Activated T-cell treated with anti-CD3 and anti-CD28 coated beads for 4 hours (primary cell): ENCODE measurements around the gene CBLL1.

Experiments used
- DNase-seq: peaks from one replicate; pipeline ENCODE4 v3.0.0-alpha.2; 2020

CBLL1 gene

DNA sequence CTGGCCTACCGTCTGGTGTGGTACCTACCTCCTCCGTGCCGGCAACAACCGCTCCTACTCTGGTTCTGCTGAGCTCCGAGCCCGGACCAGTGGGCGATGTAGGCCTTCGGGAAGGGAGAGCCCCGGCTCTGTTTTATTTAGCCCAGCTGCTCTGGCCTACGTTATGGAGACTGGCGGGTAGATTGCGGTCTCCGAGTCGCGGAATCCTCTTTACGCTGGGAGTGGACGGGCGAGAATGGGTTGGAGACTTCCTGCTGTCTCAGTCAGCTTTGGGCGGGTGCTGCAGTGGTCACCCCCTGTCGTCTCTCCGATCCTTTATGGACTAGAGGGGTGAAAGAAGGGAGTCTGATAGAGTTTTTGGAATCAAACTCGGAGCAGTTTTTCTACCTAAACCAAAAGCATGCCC, 406 bp downstream of the CBLL1 start:
- DNase-seq, result no peak

DNA sequence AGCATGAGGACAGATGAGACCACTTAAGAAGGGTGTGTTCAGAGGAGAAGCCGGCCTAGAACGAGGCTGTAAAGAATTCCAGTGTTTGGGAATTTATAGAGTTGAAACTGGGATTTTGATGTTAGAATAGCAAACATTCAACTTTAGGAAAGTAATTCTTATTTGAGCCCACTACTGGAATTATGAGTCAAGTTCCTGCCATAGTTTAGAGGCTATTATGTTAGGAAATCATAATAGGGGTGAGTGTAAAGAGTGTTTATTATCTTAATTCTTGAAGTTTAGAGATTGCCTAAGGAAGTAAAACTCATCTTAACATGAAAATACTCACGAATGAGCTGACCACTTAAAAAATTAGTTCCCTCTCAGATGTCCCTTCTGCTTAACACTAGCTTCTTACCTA, 2.1 kb downstream of the CBLL1 start:
- no peak for DNase-seq

DNA sequence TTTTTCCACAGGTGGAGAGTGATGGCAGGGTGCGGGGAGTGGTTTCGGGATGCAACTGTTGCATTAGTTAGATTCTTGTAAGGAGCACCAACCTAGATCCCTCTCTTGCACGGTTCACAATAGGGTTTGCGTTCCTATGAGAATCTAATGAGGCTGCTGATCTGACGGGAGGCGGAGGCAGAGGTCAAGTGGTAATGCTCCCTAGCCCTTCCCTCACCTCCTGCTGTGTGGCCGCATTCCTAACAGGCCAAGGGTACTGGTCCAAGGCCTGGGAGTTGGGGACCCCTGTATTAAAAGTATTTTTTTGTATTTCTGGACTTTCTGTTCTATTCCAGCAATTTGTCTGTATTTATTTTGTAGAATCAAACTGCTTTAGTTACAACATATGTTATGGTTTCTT, 7.2 kb downstream of the CBLL1 start:
- DNase-seq, result no peak

DNA sequence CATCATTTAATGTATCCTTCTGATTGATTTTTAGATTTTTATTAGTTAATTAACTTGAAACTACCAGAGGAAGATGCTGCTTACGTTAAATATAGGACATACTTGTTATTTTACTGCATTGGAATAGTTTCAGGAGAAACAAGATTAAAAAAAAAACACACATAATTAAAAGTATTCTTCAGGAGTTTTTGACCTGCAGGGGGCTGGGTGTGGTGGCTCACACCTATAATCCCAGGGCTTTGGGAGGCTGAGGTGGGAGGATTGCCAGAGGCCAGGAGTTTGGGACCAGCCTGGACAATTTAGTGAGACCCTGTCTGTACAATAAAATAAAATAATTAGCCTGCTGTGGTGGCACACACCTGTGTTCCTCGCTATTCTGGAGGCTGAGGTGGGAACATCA, 10.7 kb downstream of the CBLL1 start:
- no peak for DNase-seq

DNA sequence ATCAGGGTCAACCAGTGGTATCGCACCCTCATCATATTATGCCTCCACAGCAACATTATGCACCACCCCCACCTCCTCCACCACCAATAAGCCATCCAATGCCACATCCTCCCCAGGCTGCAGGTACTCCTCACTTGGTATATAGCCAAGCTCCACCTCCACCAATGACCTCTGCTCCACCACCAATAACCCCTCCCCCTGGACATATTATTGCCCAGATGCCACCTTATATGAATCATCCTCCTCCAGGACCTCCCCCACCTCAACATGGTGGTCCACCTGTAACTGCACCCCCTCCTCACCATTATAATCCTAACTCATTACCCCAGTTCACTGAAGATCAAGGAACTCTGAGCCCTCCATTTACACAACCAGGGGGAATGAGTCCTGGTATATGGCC, 14.7 kb downstream of the CBLL1 start:
- DNase-seq, result no peak

DNA sequence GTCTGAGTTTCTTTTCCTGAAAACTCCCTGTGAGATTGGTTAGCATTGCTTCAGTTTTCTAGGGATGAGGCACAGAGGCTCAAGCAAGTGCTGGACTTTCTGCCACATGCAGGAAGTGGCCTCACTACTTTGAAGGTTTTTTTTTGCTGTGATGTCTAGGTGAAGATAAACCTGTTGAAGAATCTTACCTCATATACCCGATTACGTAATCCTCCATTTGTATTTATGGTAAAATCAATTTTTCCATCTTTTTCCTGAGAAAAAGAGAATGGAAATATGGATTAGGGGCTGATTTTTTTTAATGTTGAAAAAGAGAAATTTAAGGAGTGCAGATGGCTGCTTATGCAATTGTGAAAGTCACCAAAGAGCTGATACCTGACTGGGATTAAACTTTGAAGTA, 23.4 kb downstream of the CBLL1 start:
- no peak for DNase-seq

DNA sequence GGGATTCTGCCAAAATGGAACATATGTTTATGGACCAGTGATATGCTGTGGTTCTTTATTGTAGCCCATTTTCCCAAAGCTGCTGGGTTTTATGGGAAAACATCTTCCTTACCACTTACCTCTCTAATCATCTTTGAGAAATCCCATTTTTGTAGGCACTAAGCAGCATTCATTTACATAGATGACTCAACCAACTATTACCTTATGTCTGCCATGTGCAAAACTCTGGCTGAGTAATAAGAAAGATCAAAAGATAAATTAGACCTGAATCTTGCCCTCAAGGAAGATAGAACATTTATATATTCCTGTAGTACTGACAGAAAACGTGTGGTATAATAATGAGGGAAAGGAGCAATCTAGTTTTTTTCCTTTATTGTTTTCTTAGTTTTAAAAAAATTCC, 24.3 kb downstream of the CBLL1 start:
- no peak for DNase-seq

DNA sequence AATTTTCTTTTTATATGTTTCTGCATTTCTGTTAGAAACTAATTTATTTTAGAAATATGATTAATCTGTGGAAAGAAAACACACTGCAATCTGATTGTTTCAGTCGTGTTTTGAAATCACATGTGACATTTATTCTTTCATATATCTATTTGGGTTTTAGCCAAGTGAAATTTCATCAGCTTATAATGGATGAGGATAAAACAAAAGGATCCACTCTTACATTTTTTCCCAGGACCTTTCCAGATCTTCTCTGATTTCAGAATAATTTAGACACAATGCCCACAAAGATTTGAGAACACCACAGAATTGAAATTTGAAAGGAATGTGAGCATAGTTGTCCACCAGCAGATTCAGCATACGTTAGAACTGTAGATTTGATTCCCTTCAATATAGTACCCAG, 29.1 kb downstream of the CBLL1 start:
- no peak for DNase-seq

DNA sequence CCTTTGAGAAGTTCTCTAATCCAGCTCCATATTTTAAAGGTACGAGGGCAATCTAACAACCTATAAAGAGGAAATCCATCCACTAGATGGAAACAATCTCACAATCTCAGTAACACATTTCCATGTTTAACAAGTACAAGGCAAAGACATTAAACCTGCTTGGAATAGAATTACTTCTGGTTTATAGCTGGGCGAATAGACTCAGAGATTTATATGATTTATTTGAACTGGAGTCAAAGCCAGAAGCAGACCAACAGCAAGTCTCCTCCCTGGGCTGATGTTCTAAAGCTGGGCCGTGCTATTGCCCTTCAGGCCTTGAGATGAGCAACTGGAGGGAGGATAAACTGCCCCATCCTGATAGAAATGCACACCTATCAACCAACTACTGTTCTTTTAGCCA, 33.8 kb downstream of the CBLL1 start:
- no peak for DNase-seq

DNA sequence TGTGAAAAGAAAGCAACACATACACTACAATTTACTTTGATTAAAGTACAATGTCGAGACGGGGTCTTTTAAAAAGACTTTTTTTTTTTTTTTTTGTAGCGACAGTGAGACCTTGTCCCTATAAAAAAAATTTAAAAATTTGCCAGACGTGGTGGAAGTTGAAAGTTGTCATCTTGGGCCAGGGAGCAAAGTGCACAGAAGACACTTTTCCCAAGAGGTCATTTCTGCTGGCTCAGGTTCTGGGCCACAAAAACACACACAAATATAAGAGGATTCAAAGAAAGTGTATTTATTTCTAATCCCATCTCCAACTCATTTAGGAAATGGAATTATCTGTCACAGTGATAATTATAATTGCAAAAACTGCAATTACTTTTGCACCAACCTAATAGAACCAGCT, 34.3 kb downstream of the CBLL1 start:
- no peak for DNase-seq

DNA sequence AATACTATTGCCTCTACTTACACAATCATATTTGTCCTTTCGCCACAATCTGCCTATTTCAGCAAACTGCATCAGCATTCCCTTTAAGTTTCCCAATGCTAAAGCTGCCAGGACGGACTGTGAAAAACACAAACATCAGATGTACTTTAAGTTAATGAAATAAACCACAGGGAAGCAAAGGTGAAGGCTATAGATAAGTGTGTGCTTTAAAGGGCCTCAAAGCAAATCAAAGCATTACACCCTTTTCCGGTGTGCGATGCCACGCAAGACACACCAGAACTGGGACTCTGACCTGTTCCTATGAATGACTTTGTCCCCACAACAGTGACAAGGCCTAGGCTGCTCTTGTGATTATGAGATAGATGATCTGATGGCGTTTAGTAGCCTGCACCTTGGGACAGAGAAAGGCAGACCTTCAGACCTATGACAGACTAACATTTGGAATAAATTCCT, 35.7 kb downstream of the CBLL1 start:
- no peak for DNase-seq

DNA sequence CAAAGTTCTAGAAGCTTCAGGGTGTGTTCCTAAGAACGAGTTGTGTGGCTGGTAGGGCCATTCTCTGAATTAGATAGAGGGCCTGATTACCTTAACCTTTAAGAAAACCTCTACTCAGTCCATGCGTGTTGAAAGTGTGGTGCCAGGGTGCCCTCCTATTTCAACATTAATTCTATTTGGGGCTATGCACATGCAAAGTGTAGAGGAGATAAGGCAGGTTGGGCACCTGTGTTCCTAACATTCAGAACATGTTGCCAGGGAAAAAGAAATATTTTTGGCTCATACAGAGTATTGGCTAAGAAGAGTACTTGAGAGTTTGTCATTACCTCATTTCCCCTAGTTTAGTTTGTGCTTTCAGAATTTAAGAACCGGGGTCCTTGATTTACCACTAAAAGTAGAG, 38.4 kb downstream of the CBLL1 start:
- DNase-seq, result no peak

DNA sequence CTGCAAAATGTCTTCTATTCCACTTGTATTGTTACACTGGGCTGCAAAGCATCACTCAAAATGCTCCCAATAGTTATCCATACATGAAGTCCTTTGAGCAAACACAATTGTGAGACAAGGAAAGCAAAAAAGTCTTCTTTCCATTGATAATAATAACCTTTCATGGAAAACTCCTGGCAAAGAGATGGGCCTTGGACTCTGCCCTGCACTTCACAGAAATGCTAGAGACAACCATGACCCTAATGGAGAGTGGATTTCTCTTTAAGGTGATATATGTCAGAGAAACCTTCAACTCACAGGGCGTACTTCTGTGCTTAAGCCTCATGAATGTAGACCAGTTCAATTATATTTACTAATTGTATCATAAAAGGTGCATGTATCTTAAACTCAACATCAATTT, 39.7 kb downstream of the CBLL1 start:
- DNase-seq, result no peak

DNA sequence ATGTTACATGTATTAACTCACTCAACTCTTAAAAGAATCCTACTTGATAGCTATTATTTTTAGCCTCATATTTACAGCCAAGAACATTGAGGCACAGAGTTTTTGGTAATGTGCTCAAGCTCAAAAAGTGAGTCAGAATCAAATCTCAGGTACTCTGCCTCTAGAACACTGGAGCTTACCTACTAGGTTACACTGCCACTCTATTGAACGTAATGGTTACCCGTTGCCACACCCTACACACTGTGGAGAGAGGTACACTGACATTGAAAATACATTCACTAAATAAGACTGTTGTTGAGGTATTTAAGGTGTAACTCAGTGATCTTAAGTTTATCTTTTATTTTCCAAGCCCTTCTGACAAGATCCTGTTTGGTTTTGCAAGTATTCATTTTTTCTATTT, 41.2 kb downstream of the CBLL1 start:
- DNase-seq, result no peak

DNA sequence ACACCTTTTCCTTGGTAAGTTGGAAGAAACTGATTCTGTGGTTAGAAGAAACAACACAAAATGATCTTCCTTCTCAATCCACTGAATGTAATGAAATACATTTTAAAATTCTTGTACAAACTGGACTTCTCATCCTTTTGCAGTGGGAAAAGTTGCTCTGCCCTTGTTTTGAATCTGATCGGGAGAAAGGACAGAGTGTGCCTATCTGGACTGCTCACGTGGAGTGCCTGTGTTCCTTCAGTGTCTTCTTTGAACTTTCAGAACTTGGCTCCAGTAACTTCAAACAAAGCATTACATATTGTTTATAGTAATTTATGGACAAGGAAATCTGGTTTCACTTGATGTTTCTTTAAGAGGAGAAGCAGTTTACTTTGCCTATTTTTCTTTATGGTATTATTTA, 42.0 kb downstream of the CBLL1 start:
- DNase-seq, result no peak

DNA sequence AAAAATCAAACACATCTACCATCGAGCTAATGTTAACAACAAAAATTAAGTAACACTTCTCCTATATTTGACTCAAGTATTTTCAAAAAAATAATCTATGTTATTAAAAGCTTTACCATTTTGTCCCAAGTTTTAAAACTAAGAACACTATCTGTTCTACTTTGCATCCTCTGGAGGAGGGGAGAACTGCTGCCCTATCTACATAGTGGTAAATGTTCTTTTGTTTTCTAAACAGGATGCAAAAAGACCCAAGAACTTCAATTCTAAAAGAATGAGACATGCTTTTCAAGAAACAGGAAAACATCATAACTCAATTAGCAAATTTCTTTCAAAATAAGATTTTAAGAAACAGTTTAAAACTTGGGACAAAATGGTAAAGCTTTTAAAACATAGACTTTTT, 44.3 kb downstream of the CBLL1 start:
- no peak for DNase-seq

DNA sequence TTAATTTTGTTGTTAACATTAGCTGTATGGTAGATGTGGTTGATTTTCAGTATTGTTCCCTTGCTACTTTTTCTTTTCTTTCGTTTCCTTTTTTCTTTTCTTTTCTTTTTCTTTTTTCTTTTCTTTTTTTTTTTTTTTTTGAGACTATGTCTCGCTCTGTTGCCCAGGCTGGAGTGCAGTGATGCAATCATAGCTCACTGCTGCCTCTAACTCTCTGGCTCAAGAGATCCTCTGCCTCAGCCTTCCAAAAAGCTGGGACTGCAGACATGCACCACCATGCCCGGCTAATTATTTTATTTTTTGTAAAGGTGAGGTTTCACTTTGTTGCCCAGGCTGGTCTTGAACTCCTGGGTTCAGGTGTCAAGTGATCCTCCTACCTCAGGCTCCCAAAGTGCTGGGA, 44.7 kb downstream of the CBLL1 start:
- DNase-seq, result no peak

DNA sequence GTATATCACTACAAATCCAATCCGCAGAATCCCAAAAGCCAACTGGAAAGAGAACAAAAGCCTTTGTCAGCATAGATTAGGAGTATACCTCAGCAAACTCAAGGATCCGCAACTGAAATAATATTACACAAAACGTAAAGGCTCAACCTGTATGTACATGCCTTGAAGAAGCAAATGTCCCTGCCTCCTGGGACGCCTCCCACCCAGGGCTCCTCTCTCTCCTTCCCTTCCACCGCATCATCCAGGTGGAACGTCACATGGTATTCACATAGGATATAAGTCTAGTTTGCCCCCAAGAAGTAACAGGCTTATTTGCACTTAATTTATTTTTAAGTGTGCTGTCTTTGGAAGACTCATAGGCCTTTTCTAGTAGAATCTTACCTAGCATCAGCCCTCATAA, 45.7 kb downstream of the CBLL1 start:
- no peak for DNase-seq

DNA sequence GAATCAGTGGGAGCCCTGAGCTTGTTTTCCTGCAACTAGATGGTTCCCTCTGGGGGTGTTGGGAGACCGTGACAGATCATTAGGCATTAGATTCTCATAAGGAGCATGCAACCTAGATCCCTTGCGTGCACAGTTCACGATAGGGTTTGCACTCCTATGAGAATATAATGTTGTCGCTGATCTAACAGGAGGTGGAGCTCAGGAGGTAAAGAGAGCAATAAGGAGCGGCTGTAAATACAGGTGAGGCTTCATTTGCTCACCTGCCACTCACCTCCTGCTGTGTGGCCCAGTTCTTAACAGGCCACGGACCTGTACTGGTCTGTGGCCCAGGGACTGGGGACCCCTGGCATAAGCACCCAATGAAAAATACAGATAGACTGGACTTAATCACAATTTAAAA, 48.4 kb downstream of the CBLL1 start:
- DNase-seq, result no peak

DNA sequence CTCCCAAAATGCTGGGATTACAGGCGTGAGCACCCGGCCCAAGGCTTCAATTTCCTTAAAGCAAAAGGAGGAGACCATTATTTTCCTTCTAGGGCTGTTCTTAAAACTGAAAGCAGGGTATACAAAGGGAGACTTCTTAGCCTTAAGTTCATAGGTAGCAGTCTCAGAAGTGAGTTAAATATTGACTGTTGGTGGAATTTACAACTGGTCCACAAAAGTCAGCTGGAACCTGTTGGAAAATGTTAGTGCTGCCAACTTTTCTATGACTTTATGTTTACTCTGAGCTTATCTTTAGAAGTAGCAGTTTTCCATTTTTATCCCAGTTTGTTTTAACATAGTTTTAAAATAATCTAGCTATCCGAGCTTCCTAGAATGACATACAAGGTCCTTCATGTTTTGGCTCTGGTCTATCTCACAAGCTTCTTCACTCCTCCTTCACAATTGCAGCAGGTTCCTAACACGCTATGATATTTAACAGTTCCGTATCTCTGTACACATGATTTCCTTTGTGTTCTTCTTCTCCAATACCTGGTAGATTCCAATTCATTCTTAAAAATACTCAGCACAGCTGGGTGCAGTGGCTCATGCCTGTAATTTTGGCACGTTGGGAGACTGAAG, 55.8 kb downstream of the CBLL1 start:
- no peak for DNase-seq

DNA sequence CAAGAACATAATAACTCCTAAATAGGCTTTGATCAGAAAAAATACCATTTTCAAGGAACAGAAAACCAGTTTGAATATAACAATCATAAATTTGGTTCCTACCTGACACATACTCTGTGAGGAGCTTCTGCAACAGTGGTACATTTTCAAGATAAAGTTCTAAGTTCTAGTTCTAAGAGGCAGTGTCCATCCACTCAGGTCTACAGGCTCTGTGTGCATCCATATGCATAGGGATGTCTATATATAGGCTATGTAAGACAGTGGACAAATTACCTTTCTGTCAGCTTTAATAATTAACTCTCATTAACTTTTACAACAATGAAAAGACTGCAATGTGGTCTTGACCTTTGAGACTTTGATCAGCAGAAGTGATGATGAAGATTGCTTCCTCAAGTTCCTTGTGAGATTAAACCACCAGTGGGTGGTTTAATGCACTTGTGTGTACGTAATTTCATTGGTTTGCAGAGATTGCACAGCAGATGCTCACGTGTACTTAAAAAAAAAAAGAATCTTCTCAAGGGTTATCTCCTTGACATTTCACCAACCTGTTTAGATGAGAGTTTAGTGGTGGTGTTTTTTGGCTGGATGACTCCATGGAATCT, 59.2 kb downstream of the CBLL1 start, which contains the start of gene SLC26A3:
Gene SLC26A3, minus strand, starts transcription at position 215 of the 602 bp plus-strand sequence. CDS start 8,714 bp downstream, outside the sequence.
- no peak for DNase-seq

DNA sequence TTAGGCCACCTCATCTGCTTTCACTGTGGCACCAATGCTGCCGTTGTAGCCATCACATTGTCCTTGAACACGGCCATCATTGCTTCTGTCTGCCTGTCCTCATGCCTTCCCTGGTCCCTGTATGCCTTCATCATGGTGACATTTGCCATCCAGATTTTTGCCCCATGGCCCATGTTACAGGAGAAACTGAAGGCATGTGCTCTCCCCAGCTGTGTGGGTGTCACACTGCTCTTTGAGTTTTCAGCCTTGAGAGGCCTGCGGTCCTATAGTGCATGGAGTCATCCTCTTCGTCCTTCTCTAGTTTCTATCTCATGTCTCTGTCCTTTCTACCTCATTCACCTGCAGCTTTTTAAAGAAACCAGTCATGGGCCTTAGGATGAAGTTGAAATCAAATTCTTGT, 65.2 kb downstream of the CBLL1 start:
- DNase-seq, result no peak

DNA sequence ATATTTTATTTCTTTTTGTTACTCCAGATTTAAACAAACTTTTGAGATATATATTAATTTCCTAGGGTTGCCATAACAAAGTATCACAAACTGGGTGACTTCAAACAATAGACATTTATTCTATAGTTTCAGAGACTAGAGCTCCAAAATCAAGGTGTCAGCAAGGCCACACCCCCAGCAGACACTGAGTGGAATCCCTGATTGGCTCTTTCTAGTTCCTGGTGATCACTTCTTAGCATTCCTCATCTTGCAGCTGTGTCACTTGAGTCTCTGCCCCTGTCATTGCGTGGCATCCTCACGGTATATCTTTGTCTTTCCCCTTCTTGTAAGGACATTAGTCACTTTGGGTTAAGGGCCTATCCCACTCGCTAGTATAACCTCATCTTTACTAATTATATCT, 66.7 kb downstream of the CBLL1 start:
- no peak for DNase-seq
